ENCODE results near the gene PFN4.
A peak's percentile ranks its signal among the peaks of the same experiment; 100 is the strongest.
"Not testable (repeated sequence)": the region's sequence is repeated elsewhere in the genome, so short reads cannot be mapped to it uniquely, and the experiment has no call there.

PFN4 gene

DNA sequence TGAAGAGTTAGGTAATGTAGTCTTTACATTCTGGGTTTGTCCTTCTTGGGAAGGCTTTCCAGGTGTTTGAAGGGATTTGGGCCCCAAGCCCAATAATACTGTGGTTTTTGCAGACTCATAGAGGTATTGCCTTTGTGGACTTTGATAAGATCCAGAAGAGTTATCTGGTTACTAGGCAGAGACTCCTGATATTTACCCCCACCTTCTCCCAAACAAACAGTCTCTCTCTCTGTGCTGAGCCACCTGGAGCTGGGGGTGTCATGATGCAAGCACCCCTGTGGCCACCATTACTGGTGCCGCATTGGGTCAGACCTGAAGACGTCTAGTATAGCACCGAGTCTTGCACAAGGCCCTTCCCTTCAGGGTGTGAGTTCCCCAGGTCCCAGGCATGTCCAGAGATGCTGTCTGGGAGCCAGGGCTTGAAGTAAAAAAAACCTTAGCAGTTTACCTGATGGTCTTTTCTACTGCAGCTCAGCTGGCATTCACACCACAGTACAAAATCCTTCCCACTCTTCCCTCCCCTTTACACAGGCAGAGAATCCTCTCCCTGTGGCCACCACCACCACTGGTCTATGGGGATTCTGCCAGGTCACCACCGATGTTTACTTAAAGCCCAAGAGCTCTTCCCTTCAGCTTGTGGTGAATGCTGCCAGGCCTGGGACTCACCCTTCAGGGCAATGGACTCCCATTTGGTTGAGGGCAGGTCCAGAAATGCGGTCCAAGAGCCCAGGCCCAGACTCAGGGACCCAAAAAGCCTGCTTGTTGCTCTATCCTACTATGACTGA, 29.5 kb upstream of the PFN4 start:
- Histone ChIP-seq H3K4me3 (ENCODE audit: low read depth, low read length) (no peak overlapping the region), H3K9me3 (ENCODE audit: control insufficient read depth, insufficient read depth, low read length) (peaks cover 6% of the 10 kb centered on the region; the same call in 1 of the 2 replicates), H3K4me1 (ENCODE audit: control insufficient read depth, insufficient read depth, low read length) (no peaks in the 10 kb centered on the region), H3K27ac (ENCODE audit: low read depth, low read length) (no peak overlapping the region), H3K36me3 (ENCODE audit: control insufficient read depth, insufficient read depth, low read length) (no peaks in the 10 kb centered on the region), H3K9ac (ENCODE audit: low read depth, low read length) (no peak overlapping the region), H3K27me3 (ENCODE audit: control insufficient read depth, insufficient read depth, low read length) (no peaks in the 10 kb centered on the region)

DNA sequence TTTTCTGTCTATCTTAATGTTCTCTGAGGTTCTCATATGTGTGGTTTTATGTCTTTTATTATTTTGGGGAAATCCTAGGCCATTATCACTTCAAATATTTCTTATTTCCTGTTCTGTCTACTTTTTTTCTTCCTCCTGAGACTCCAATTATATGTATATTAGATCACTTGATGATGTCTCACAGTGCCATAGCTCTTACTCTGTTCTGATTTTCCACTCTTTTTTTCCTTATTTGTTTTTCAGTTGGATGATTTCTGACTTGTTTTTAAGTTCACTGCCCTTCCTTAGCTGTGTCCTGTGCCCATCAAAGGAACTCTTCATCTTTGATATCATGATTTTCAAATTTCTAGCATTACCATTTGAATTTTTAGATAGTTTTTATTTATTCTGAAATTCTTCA, 24.2 kb upstream of the PFN4 start:
- Histone ChIP-seq H3K36me3 (ENCODE audit: control insufficient read depth, insufficient read depth, low read length) (no peaks in the 10 kb centered on the region), H3K9ac (ENCODE audit: low read depth, low read length) (no peak overlapping the region), H3K4me1 (ENCODE audit: control insufficient read depth, insufficient read depth, low read length) (no peaks in the 10 kb centered on the region), H3K4me3 (ENCODE audit: low read depth, low read length) (no peak overlapping the region), H3K27me3 (ENCODE audit: control insufficient read depth, insufficient read depth, low read length) (no peaks in the 10 kb centered on the region), H3K9me3 (ENCODE audit: control insufficient read depth, insufficient read depth, low read length) (peaks cover 10% of the 10 kb centered on the region; the same call in 1 of the 2 replicates), H3K27ac (ENCODE audit: low read depth, low read length) (no peak overlapping the region)

GRCh38 chr2:24140305-24140704, 17.2 kb upstream of the PFN4 start:
- H3K27ac ChIP-seq (ENCODE audit: low read depth, low read length); H3K27me3 ChIP-seq (ENCODE audit: control insufficient read depth, insufficient read depth, low read length); H3K36me3 ChIP-seq (ENCODE audit: control insufficient read depth, insufficient read depth, low read length); H3K4me1 ChIP-seq (ENCODE audit: control insufficient read depth, insufficient read depth, low read length); H3K4me3 ChIP-seq (ENCODE audit: low read depth, low read length); H3K9me3 ChIP-seq (ENCODE audit: control insufficient read depth, insufficient read depth, low read length); H3K9ac ChIP-seq (ENCODE audit: low read depth, low read length): not testable (repeated sequence)

- Histone ChIP-seq H3K9me3 (ENCODE audit: control insufficient read depth, insufficient read depth, low read length) (no peaks in the 10 kb centered on the region), H3K27ac (ENCODE audit: low read depth, low read length) (no peak overlapping the region), H3K36me3 (ENCODE audit: control insufficient read depth, insufficient read depth, low read length) (no peaks in the 10 kb centered on the region), H3K27me3 (ENCODE audit: control insufficient read depth, insufficient read depth, low read length) (no peaks in the 10 kb centered on the region), H3K9ac (ENCODE audit: low read depth, low read length) (no peak overlapping the region), H3K4me1 (ENCODE audit: control insufficient read depth, insufficient read depth, low read length) (no peaks in the 10 kb centered on the region), H3K4me3 (ENCODE audit: low read depth, low read length) (no peak overlapping the region)
Observed at GRCh38 chr2:24132543-24132942, 9.4 kb upstream of the PFN4 start.

DNA sequence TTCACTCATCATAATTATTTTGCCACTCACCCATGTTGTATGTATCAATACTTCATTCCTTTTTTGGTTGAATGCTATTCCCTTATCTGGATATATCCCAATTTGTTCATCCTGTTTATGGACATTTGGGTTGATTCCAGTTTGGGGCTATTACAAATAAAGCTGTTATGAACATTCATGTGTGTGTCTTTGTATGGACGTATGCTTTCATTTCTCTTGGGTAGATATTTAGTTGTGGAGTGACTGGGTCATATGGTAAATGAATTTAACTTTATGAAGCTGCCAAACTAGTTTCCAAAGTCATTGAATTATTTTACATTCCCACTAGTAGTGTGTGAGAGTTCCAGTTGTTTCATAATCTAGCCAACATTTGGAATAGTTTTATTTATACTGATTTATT, 2.8 kb upstream of the PFN4 start:
- H3K4me1 ChIP-seq (ENCODE audit: control insufficient read depth, insufficient read depth, low read length): peaks cover 7% of the 10 kb centered on the region
- H3K9ac ChIP-seq (ENCODE audit: low read depth, low read length): no peak overlapping the region
- H3K27me3 ChIP-seq (ENCODE audit: control insufficient read depth, insufficient read depth, low read length): peaks cover 8% of the 10 kb centered on the region
- no peak overlapping the region for H3K27ac ChIP-seq (ENCODE audit: low read depth, low read length)
- H3K9me3 ChIP-seq (ENCODE audit: control insufficient read depth, insufficient read depth, low read length): no peaks in the 10 kb centered on the region
- no peak overlapping the region for H3K4me3 ChIP-seq (ENCODE audit: low read depth, low read length)
- no peaks in the 10 kb centered on the region for H3K36me3 ChIP-seq (ENCODE audit: control insufficient read depth, insufficient read depth, low read length)

- Histone ChIP-seq H3K27me3 (ENCODE audit: control insufficient read depth, insufficient read depth, low read length) (peaks cover 8% of the 10 kb centered on the region), H3K36me3 (ENCODE audit: control insufficient read depth, insufficient read depth, low read length) (no peaks in the 10 kb centered on the region), H3K27ac (ENCODE audit: low read depth, low read length) (no peak overlapping the region), H3K9me3 (ENCODE audit: control insufficient read depth, insufficient read depth, low read length) (no peaks in the 10 kb centered on the region), H3K9ac (ENCODE audit: low read depth, low read length) (peak overlapping the region; percentile 64), H3K4me3 (ENCODE audit: low read depth, low read length) (peak overlapping the region; percentile 69), H3K4me1 (ENCODE audit: control insufficient read depth, insufficient read depth, low read length) (peaks cover 7% of the 10 kb centered on the region)
Observed at GRCh38 chr2:24123922-24124580, 917 bp upstream of the PFN4 start.

- peaks cover 8% of the 10 kb centered on the region for H3K27me3 ChIP-seq (ENCODE audit: control insufficient read depth, insufficient read depth, low read length)
- H3K9ac ChIP-seq (ENCODE audit: low read depth, low read length): peak overlapping the region; percentile 64
- no peak overlapping the region for H3K27ac ChIP-seq (ENCODE audit: low read depth, low read length)
- H3K4me1 ChIP-seq (ENCODE audit: control insufficient read depth, insufficient read depth, low read length): peaks cover 7% of the 10 kb centered on the region
- H3K36me3 ChIP-seq (ENCODE audit: control insufficient read depth, insufficient read depth, low read length): no peaks in the 10 kb centered on the region
- peak overlapping the region; percentile 69 for H3K4me3 ChIP-seq (ENCODE audit: low read depth, low read length)
- no peaks in the 10 kb centered on the region for H3K9me3 ChIP-seq (ENCODE audit: control insufficient read depth, insufficient read depth, low read length)
Observed at GRCh38 chr2:24122366-24123194, 554 bp downstream of the PFN4 start.

DNA sequence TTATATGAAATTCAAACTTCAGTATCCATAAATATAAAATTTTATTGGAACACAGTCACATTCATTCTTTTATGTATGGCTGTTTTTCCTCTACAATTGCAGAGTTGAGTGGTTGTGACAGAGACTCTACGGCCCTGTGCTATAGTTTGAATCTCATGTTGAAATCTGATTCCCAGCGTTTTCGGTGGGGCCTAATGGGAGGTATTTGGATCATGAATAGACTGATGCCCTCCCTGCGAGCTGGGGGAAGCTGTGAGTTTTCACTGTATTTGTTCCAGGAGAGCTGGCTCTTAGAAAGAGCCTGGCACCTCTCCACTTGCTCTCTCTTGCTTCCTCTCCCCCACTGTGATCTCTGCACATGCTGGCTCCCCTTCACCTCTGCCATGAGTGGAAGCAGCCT, 1.7 kb downstream of the PFN4 start:
- no peaks in the 10 kb centered on the region for H3K36me3 ChIP-seq (ENCODE audit: control insufficient read depth, insufficient read depth, low read length)
- no peak overlapping the region for H3K27ac ChIP-seq (ENCODE audit: low read depth, low read length)
- H3K27me3 ChIP-seq (ENCODE audit: control insufficient read depth, insufficient read depth, low read length): peaks cover 8% of the 10 kb centered on the region
- H3K4me3 ChIP-seq (ENCODE audit: low read depth, low read length): no peak overlapping the region
- no peaks in the 10 kb centered on the region for H3K9me3 ChIP-seq (ENCODE audit: control insufficient read depth, insufficient read depth, low read length)
- H3K4me1 ChIP-seq (ENCODE audit: control insufficient read depth, insufficient read depth, low read length): peaks cover 7% of the 10 kb centered on the region
- no peak overlapping the region for H3K9ac ChIP-seq (ENCODE audit: low read depth, low read length)

- no peak overlapping the region for H3K27ac ChIP-seq (ENCODE audit: low read depth, low read length)
- H3K36me3 ChIP-seq (ENCODE audit: control insufficient read depth, insufficient read depth, low read length): no peaks in the 10 kb centered on the region
- H3K27me3 ChIP-seq (ENCODE audit: control insufficient read depth, insufficient read depth, low read length): peaks cover 8% of the 10 kb centered on the region
- H3K9ac ChIP-seq (ENCODE audit: low read depth, low read length): no peak overlapping the region
- no peaks in the 10 kb centered on the region for H3K9me3 ChIP-seq (ENCODE audit: control insufficient read depth, insufficient read depth, low read length)
- no peak overlapping the region for H3K4me3 ChIP-seq (ENCODE audit: low read depth, low read length)
- peaks cover 7% of the 10 kb centered on the region for H3K4me1 ChIP-seq (ENCODE audit: control insufficient read depth, insufficient read depth, low read length)
Observed at GRCh38 chr2:24121066-24121465, 2.1 kb downstream of the PFN4 start.

DNA sequence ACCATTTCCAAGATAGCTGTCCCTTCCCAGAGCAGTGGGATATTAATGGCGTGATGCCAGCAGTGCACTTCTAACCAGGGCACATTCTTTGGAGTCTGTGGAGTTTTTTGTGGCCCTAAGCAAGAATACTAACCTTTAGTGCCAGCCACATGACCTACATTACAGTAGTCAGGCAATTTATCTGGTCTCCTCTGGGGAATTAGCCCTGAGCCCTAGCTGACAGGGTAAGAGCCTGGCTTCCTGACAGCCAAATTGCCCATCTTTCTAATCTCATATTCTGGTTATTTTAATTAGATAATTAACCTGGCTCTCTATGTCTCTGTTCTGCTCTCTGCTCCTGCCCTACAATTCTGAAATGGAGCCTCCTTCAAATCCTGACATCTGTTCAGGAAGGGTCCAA, 5.2 kb downstream of the PFN4 start:
- peaks cover 7% of the 10 kb centered on the region for H3K4me1 ChIP-seq (ENCODE audit: control insufficient read depth, insufficient read depth, low read length)
- no peak overlapping the region for H3K9ac ChIP-seq (ENCODE audit: low read depth, low read length)
- peaks cover 6% of the 10 kb centered on the region; the same call in 1 of the 2 replicates for H3K9me3 ChIP-seq (ENCODE audit: control insufficient read depth, insufficient read depth, low read length)
- H3K4me3 ChIP-seq (ENCODE audit: low read depth, low read length): no peak overlapping the region
- H3K27me3 ChIP-seq (ENCODE audit: control insufficient read depth, insufficient read depth, low read length): no peaks in the 10 kb centered on the region
- no peaks in the 10 kb centered on the region for H3K36me3 ChIP-seq (ENCODE audit: control insufficient read depth, insufficient read depth, low read length)
- no peak overlapping the region for H3K27ac ChIP-seq (ENCODE audit: low read depth, low read length)

DNA sequence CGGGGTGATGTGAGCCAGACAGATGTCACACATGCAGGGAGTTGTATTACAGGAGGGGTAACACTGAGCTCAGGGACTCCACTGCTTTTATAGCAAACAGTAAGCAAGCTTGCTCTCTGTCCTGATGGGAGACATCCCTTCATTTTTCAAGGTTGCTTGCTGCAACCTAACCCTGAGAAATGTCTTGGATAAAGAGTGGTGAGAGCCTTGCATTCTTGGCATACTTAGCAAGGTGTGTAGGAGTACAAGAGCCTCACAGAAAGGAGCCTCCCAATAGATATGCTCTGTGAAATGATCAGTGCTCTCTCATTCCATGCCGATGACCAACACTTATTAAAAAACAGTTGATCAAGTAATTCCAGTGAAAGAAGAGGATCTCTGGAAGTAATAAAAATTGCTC, 8.1 kb downstream of the PFN4 start:
- H3K27ac ChIP-seq (ENCODE audit: low read depth, low read length): no peak overlapping the region
- H3K4me3 ChIP-seq (ENCODE audit: low read depth, low read length): no peak overlapping the region
- no peak overlapping the region for H3K9ac ChIP-seq (ENCODE audit: low read depth, low read length)

More for the DNA sequence above, 8.1 kb downstream of the PFN4 start:
- H3K36me3 ChIP-seq (ENCODE audit: control insufficient read depth, insufficient read depth, low read length): no peaks in the 10 kb centered on the region
- H3K9me3 ChIP-seq (ENCODE audit: control insufficient read depth, insufficient read depth, low read length): peaks cover 6% of the 10 kb centered on the region; the same call in 1 of the 2 replicates
- H3K27me3 ChIP-seq (ENCODE audit: control insufficient read depth, insufficient read depth, low read length): no peaks in the 10 kb centered on the region
- H3K4me1 ChIP-seq (ENCODE audit: control insufficient read depth, insufficient read depth, low read length): no peaks in the 10 kb centered on the region

Data from HUES48 (cell line).